ENCODE data around the gene TENM3. TPM values are rescaled to one million over a fixed set of nuclear protein-coding genes. Genes with fewer than 3 reads are reported as not detected.

Gene TENM3
- total RNA-seq, 1 experiment from 2014 or later: 0.87 TPM

- H3K4me3 ChIP-seq (ENCODE audit: low read length): no peak overlapping the region
- no peaks in the 10 kb centered on the region for H3K9me2 ChIP-seq (replicated peaks; ENCODE audit: low read length)
- ChIA-PET CTCF (interaction anchor here (0.6 kb wide), 1 partner anchor 1453 kb away, joined by 5 read pairs; no protein-coding TSS in a partner anchor), POLR2A (ENCODE audit: unreplicated experiment) (no interaction called here)
- intact Hi-C loops (cut with micrococcal nuclease): no loop called here
- H2AFZ ChIP-seq (ENCODE audit: low read length): no peak overlapping the region
- H3K79me2 ChIP-seq (ENCODE audit: low read length): no peaks in the 10 kb centered on the region
- H3K9ac ChIP-seq (ENCODE audit: low read length): no peak overlapping the region
- no peaks in the 10 kb centered on the region for H3K36me3 ChIP-seq (ENCODE audit: low read depth, low read length)
- no peaks in the 10 kb centered on the region for H3K27me3 ChIP-seq (ENCODE audit: low read length)
- no peaks in the 10 kb centered on the region for H3K9me3 ChIP-seq (ENCODE audit: low read length)
- H3F3A ChIP-seq (ENCODE audit: low read length, unreplicated experiment): no peaks in the 10 kb centered on the region
- no peak overlapping the region for H3K27ac ChIP-seq (ENCODE audit: low read length)
- ATAC-seq: peak; percentile 24
- BruUV-seq (replicated peaks): no TSS peak
- H3K4me1 ChIP-seq (ENCODE audit: insufficient read depth, low read length): no peaks in the 10 kb centered on the region
- H4K20me1 ChIP-seq (ENCODE audit: low read length): no peaks in the 10 kb centered on the region
- no peak for DNase-seq
- TF ChIP-seq EZH2phosphoT487 (IDR thresholded peaks at IDR 0.05; ENCODE audit: borderline replicate concordance, low read length) (no peak), CTCF (conservative IDR thresholded peaks at IDR 0.05; ENCODE audit: low read depth, low read length) (no peak), EZH2 (IDR thresholded peaks at IDR 0.05; ENCODE audit: low read length, unreplicated experiment) (no peak)
- no peak overlapping the region for H3K4me2 ChIP-seq (ENCODE audit: low read length)
These were observed 350.7 kb downstream of the TENM3 start for GRCh38 chr4:182593864-182594263.

- Histone ChIP-seq H3K4me1 (ENCODE audit: insufficient read depth, low read length) (0 out of 2 replicates have a peak, but pooled peaks cover 6% of the 10 kb centered on the region), H3K27me3 (ENCODE audit: low read length) (no peaks in the 10 kb centered on the region), H2AFZ (ENCODE audit: low read length) (no peak overlapping the region), H3K79me2 (ENCODE audit: low read length) (no peaks in the 10 kb centered on the region), H3F3A (ENCODE audit: low read length, unreplicated experiment) (no peaks in the 10 kb centered on the region), H3K4me2 (ENCODE audit: low read length) (no peak overlapping the region), H3K27ac (ENCODE audit: low read length) (no peak overlapping the region), H3K9me3 (ENCODE audit: low read length) (no peaks in the 10 kb centered on the region), H3K36me3 (ENCODE audit: low read depth, low read length) (no peaks in the 10 kb centered on the region), H4K20me1 (ENCODE audit: low read length) (no peaks in the 10 kb centered on the region), H3K4me3 (ENCODE audit: low read length) (no peak overlapping the region), H3K9ac (ENCODE audit: low read length) (no peak overlapping the region), H3K9me2 (replicated peaks; ENCODE audit: low read length) (no peaks in the 10 kb centered on the region)
- ATAC-seq (no peak), DNase-seq (no peak)
- intact Hi-C loops (cut with micrococcal nuclease): no loop called here
- no TSS peak for BruUV-seq (replicated peaks)
- TF ChIP-seq EZH2phosphoT487 (IDR thresholded peaks at IDR 0.05; ENCODE audit: borderline replicate concordance, low read length) (no peak), EZH2 (IDR thresholded peaks at IDR 0.05; ENCODE audit: low read length, unreplicated experiment) (no peak), CTCF (conservative IDR thresholded peaks at IDR 0.05; ENCODE audit: low read depth, low read length) (no peak)
- CTCF ChIA-PET: no interaction called here
- POLR2A ChIA-PET (ENCODE audit: unreplicated experiment): no interaction called here
These were observed 356.9 kb downstream of the TENM3 start for GRCh38 chr4:182600093-182600492.

- Histone ChIP-seq H3K9ac (ENCODE audit: low read length) (no peak overlapping the region), H3K27ac (ENCODE audit: low read length) (no peak overlapping the region), H3K4me1 (ENCODE audit: insufficient read depth, low read length) (0 out of 2 replicates have a peak, but pooled peaks cover 6% of the 10 kb centered on the region), H3K36me3 (ENCODE audit: low read depth, low read length) (no peaks in the 10 kb centered on the region), H3F3A (ENCODE audit: low read length, unreplicated experiment) (no peaks in the 10 kb centered on the region), H3K4me2 (ENCODE audit: low read length) (no peak overlapping the region), H3K79me2 (ENCODE audit: low read length) (no peaks in the 10 kb centered on the region), H3K27me3 (ENCODE audit: low read length) (no peaks in the 10 kb centered on the region), H3K9me3 (ENCODE audit: low read length) (no peaks in the 10 kb centered on the region), H2AFZ (ENCODE audit: low read length) (no peak overlapping the region), H3K9me2 (replicated peaks; ENCODE audit: low read length) (no peaks in the 10 kb centered on the region), H3K4me3 (ENCODE audit: low read length) (no peak overlapping the region), H4K20me1 (ENCODE audit: low read length) (no peaks in the 10 kb centered on the region)
- no peak for DNase-seq
- CTCF ChIA-PET: no interaction called here
- intact Hi-C loops (cut with micrococcal nuclease): no loop called here
- no peak for TF ChIP-seq EZH2 (IDR thresholded peaks at IDR 0.05; ENCODE audit: low read length, unreplicated experiment)
- no peak for TF ChIP-seq CTCF (conservative IDR thresholded peaks at IDR 0.05; ENCODE audit: low read depth, low read length)
- TF ChIP-seq EZH2phosphoT487 (IDR thresholded peaks at IDR 0.05; ENCODE audit: borderline replicate concordance, low read length): no peak
- no peak for ATAC-seq
- BruUV-seq (replicated peaks): no TSS peak
- POLR2A ChIA-PET (ENCODE audit: unreplicated experiment): no interaction called here
These were observed 357.7 kb downstream of the TENM3 start for GRCh38 chr4:182600856-182601255.
